H1 (cell line): Measurements from ENCODE around the gene NLRP10. TPM values are rescaled to one million over a fixed set of nuclear protein-coding genes. Genes with fewer than 3 reads are reported as not detected.

Experiments used
- CTCF ChIA-PET: fragments of 300-600 bp; sonication (Branson Sonifier 250); formaldehyde crosslinking; loops from one replicate; lab custom pipeline; 2021; ENCODE audit not compliant: partially characterized antibody; lab: Charles Lee
- POLR2A ChIA-PET: fragments of 300-600 bp; sonication (Branson Sonifier 250); formaldehyde crosslinking; loops from one replicate; lab custom pipeline; 2021; ENCODE audit warnings: inconsistent platforms; ENCODE audit not compliant: partially characterized antibody; lab: Charles Lee
- DNase-seq, 2 experiments: peaks; one replicate each; pipeline versions ENCODE4 v3.0.0 to v3.0.0-alpha.2; 2010 to 2022; ENCODE audit warnings: low spot score in 2 of 2, low read depth in 1 of 2, mixed read lengths in 1 of 2
- FAIRE-seq: peaks from 2 replicates; lab custom pipeline; 2011; peaks lifted over from hg19 to GRCh38; lab: Jason Lieb, UNC
- H2AFZ ChIP-seq: 2 replicates; pipeline ENCODE4 v1.8.1; 2012; ENCODE audit warnings: low read length, inconsistent platforms
- H2AK5ac ChIP-seq: 2 replicates; pipeline ENCODE4 v1.6.1; 2013; ENCODE audit warnings: low read depth, low read length
- H2BK120ac ChIP-seq: replicated peaks from 2 replicates; pipeline ENCODE3; 2013; ENCODE audit warnings: low read depth, low read length, inconsistent platforms
- H2BK12ac ChIP-seq: 2 replicates; pipeline ENCODE4 v1.6.1; 2013; ENCODE audit warnings: low read depth, low read length
- H2BK15ac ChIP-seq: 2 replicates; pipeline ENCODE4 v1.6.1; 2013; ENCODE audit warnings: low read length
- H2BK20ac ChIP-seq: 2 replicates; pipeline ENCODE4 v1.6.1; 2013; ENCODE audit warnings: low read length
- H2BK5ac ChIP-seq: 2 replicates; pipeline ENCODE4 v1.6.1; 2013; ENCODE audit warnings: low read depth, low read length
- H3K14ac ChIP-seq: 2 replicates; pipeline ENCODE4 v1.6.1; 2013; ENCODE audit warnings: inconsistent platforms; ENCODE audit not compliant: insufficient read length
- H3K18ac ChIP-seq: 2 replicates; pipeline ENCODE4 v1.6.1; 2013; ENCODE audit warnings: low read length; ENCODE audit errors: extremely low read depth
- H3K23ac ChIP-seq: 2 replicates; pipeline ENCODE4 v1.6.1; 2013; ENCODE audit warnings: inconsistent platforms; ENCODE audit not compliant: insufficient read length
- H3K23me2 ChIP-seq: 2 replicates; pipeline ENCODE4 v1.6.1; 2013; ENCODE audit warnings: low read depth, low read length
- H3K27ac ChIP-seq: 2 replicates; pipeline ENCODE4 v1.6.1; 2011; ENCODE audit warnings: low read depth, low read length, inconsistent platforms
- H3K27me3 ChIP-seq, 4 experiments: replicated peaks in 1 of 4; 1 replicate in 1 of 4; 2 replicates in 3 of 4; pipeline versions ENCODE4 v1.6.1 to v1.8.1; 2011 to 2013; ENCODE audit warnings: low read length in 3 of 4, mild to moderate bottlenecking in 3 of 4, inconsistent platforms in 2 of 4, mixed read lengths in 2 of 4, moderate library complexity in 1 of 4; ENCODE audit not compliant: control insufficient read depth in 3 of 4, insufficient read depth in 3 of 4; ENCODE audit errors: extremely low read depth in 1 of 4
- H3K36me3 ChIP-seq, 4 experiments: 2 replicates each; pipeline versions ENCODE4 v1.6.1 to v1.8.1; 2011 to 2013; ENCODE audit warnings: mild to moderate bottlenecking in 4 of 4, low read length in 3 of 4, moderate library complexity in 2 of 4, control low read depth in 1 of 4, inconsistent platforms in 1 of 4; ENCODE audit not compliant: insufficient read depth in 4 of 4, control insufficient read depth in 2 of 4
- H3K4ac ChIP-seq: replicated peaks from 2 replicates; pipeline ENCODE3; 2013; ENCODE audit warnings: low read length, low read depth, mixed read lengths, inconsistent platforms; ENCODE audit not compliant: insufficient read length
- H3K4me1 ChIP-seq, 4 experiments: replicated peaks in 1 of 4; 1 replicate in 1 of 4; 2 replicates in 3 of 4; pipeline versions ENCODE4 v1.6.1 to v1.8.1; 2011 to 2013; ENCODE audit warnings: low read length in 3 of 4, inconsistent platforms in 2 of 4, mixed read lengths in 1 of 4; ENCODE audit not compliant: insufficient read depth in 4 of 4, control insufficient read depth in 3 of 4
- H3K4me2 ChIP-seq, 2 experiments: 2 replicates each; pipeline versions ENCODE4 v1.6.1 to v1.8.1; 2011 to 2013; ENCODE audit warnings: low read depth in 2 of 2, low read length in 2 of 2, control low read depth in 1 of 2, inconsistent platforms in 1 of 2, mild to moderate bottlenecking in 1 of 2; ENCODE audit not compliant: insufficient read depth in 1 of 2
- H3K4me3 ChIP-seq, 4 experiments: fragments of 200-600, 300-600 bp in 1 of 4; sonication (generic), shearing (Covaris generic), sonication (Bioruptor Twin) in 1 of 4; 2 replicates each; pipeline versions ENCODE4 v1.5.1 to v1.8.1; 2011 to 2016; ENCODE audit warnings: low read length in 4 of 4, low read depth in 3 of 4, control low read depth in 2 of 4, inconsistent platforms in 2 of 4, mild to moderate bottlenecking in 2 of 4, mixed read lengths in 1 of 4, moderate library complexity in 1 of 4; ENCODE audit not compliant: insufficient read depth in 2 of 4; ENCODE audit errors: extremely low read depth in 1 of 4
- H3K56ac ChIP-seq: replicated peaks from 2 replicates; pipeline ENCODE3; 2013; ENCODE audit warnings: low read depth, mild to moderate bottlenecking, mixed read lengths, low read length, inconsistent platforms; ENCODE audit not compliant: insufficient read length
- H3K79me1 ChIP-seq: 2 replicates; pipeline ENCODE4 v1.6.1; 2013; ENCODE audit warnings: low read depth, low read length, control low read depth
- H3K79me2 ChIP-seq, 2 experiments: 2 replicates each; pipeline versions ENCODE4 v1.6.1 to v1.8.1; 2012 to 2013; ENCODE audit warnings: low read length in 2 of 2, mild to moderate bottlenecking in 2 of 2, inconsistent platforms in 1 of 2; ENCODE audit not compliant: insufficient read depth in 2 of 2, control insufficient read depth in 1 of 2
- H3K9ac ChIP-seq, 4 experiments: replicated peaks in 1 of 4; 1 replicate in 1 of 4; 2 replicates in 3 of 4; pipeline versions ENCODE4 v1.6.1 to v1.8.1; 2011 to 2013; ENCODE audit warnings: low read depth in 3 of 4, low read length in 3 of 4, control low read depth in 2 of 4, mild to moderate bottlenecking in 2 of 4, moderate library complexity in 2 of 4, inconsistent platforms in 1 of 4; ENCODE audit errors: extremely low read depth in 1 of 4
- H3K9me3 ChIP-seq, 2 experiments: 2 replicates each; pipeline versions ENCODE4 v1.6.1 to v1.8.1; 2012 to 2013; ENCODE audit warnings: mild to moderate bottlenecking in 2 of 2, moderate library complexity in 2 of 2, control low read depth in 1 of 2, inconsistent platforms in 1 of 2, low read depth in 1 of 2, low read length in 1 of 2, mixed read lengths in 1 of 2; ENCODE audit not compliant: insufficient read depth in 2 of 2
- H4K20me1 ChIP-seq, 2 experiments: replicated peaks in 1 of 2; 2 replicates each; pipeline versions ENCODE3 to v1.8.1; 2011 to 2013; ENCODE audit warnings: inconsistent platforms in 2 of 2, low read length in 2 of 2, mild to moderate bottlenecking in 1 of 2; ENCODE audit not compliant: insufficient read depth in 2 of 2, control insufficient read depth in 1 of 2
- H4K5ac ChIP-seq: 2 replicates; pipeline ENCODE4 v1.6.1; 2013; ENCODE audit warnings: low read length, low read depth, mixed read lengths, inconsistent platforms; ENCODE audit not compliant: insufficient read length
- H4K8ac ChIP-seq: 2 replicates; pipeline ENCODE4 v1.8.0; 2013; ENCODE audit warnings: mild to moderate bottlenecking, moderate library complexity, low read length, inconsistent platforms; ENCODE audit not compliant: insufficient read depth; ENCODE audit errors: extremely low read depth
- H4K91ac ChIP-seq: replicated peaks from 2 replicates; pipeline ENCODE3; 2013; ENCODE audit warnings: low read length, mixed read lengths, inconsistent platforms; ENCODE audit not compliant: insufficient read length
- BRCA1 ChIP-seq: IDR thresholded peaks from 2 replicates; pipeline ENCODE4 v1.6.1; 2012; ENCODE audit warnings: low read depth, low read length, improper control_type of control experiment
- CBX5 ChIP-seq: fragments of 300-800, 300-1000 bp; sonication (generic); IDR thresholded peaks from 2 replicates; pipeline ENCODE4 v1.7.1; 2016; ENCODE audit warnings: antibody characterized with exemption, low read length, low read depth
- CTBP2 ChIP-seq: IDR thresholded peaks from 2 replicates; pipeline ENCODE4 v1.7.0; 2011; ENCODE audit warnings: borderline replicate concordance, mild to moderate bottlenecking, moderate library complexity, mixed read lengths, low read length; ENCODE audit not compliant: insufficient read depth, insufficient read length
- GABPA ChIP-seq: IDR thresholded peaks from 2 replicates; pipeline ENCODE4 v1.6.1; 2011; ENCODE audit warnings: mild to moderate bottlenecking, low read length, moderate library complexity, borderline replicate concordance; ENCODE audit not compliant: insufficient read depth
- NRF1 ChIP-seq: IDR thresholded peaks from 2 replicates; pipeline ENCODE4 v1.6.1; 2011; ENCODE audit warnings: mild to moderate bottlenecking, low read depth, low read length, improper control_type of control experiment
- POU5F1 ChIP-seq: IDR thresholded peaks from 2 replicates; pipeline ENCODE4 v1.6.1; 2011; ENCODE audit warnings: low read depth, mild to moderate bottlenecking, low read length, moderate library complexity
- WGBS, 2 experiments: shearing (Covaris generic) in 1 of 2; methylation state at CpG; one replicate each; pipeline versions ENCODE4 v1.1.6 to v1.1.7; 2013 to 2015; ENCODE audit warnings: low lambda C conversion rate in 2 of 2, mixed read lengths in 2 of 2, inconsistent platforms in 1 of 2, low coverage in 1 of 2, missing lambda C conversion rate in 1 of 2; ENCODE audit not compliant: insufficient replicate concordance in 2 of 2, insufficient coverage in 1 of 2, insufficient read length in 1 of 2; ENCODE audit errors: extremely low coverage in 1 of 2, missing lambda C conversion rate in 1 of 2; 5-methylcytosine and 5-hydroxymethylcytosine counted together
- polyA plus RNA-seq, 7 experiments: library from polyadenylated mRNA; depleted of rRNA in 3 of 7; stranded (reverse) in 5 of 7; unstranded in 2 of 7; fragments of >200 nt in 5 of 7; fragments of 200-250 nt in 2 of 7; gene quantifications; 1 replicate in 5 of 7; 2 replicates in 1 of 7; 4 replicates in 1 of 7; pipeline versions ENCODE4 v1.2.1 to v1.2.3, GENCODE V29; 2011 to 2013; ENCODE audit warnings: missing spikeins in 2 of 7, mixed read lengths in 2 of 7
- total RNA-seq: library from RNA; stranded (reverse); fragmentation: NEBNext Ultra II Directional; extraction: Animal tissue kit (Norgen Biotek cat#: 25700); gene quantifications from 2 replicates; pipeline ENCODE4 v1.2.1, GENCODE V29; 2021
- TF ChIP-seq, protein P1 (sequence below): IDR thresholded peaks from 2 replicates; pipeline ENCODE4 v1.6.1; 2012; ENCODE audit warnings: inconsistent platforms

Gene NLRP10
- total and polyA plus RNA-seq, 2 of the 8 experiments (the other 6 are each of a cell fraction or from before 2014, with no cell fraction given): 0.71 TPM; not detected in 1

DNA sequence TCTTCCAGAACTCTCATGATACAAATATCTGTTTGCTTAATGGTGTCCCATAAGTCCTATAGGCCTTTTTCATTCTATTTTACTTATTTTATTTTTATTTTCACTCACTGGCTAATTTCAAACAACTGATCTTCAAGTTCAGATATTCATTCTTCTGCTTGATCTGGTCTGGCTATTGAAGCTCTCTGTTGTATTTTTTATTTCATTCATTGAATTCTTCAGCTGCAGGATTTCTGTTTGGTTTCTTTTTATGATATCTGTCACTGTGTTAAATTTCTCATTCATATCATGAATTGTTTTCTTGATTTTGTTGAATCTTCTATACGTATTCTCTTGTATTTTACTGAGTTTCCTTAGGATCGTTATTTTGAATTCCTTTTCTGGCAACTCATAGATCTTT, 21.1 kb downstream of the NLRP10 start:
- H3K23me2 ChIP-seq: no peaks in the 10 kb centered on the region
- no peaks in the 10 kb centered on the region for H4K20me1 ChIP-seq
- no peaks in the 10 kb centered on the region for H3K9me3 ChIP-seq
- no peak overlapping the region for H2BK120ac ChIP-seq
- no peaks in the 10 kb centered on the region for H3K27me3 ChIP-seq
- H4K91ac ChIP-seq: no peak overlapping the region
- H3K9ac ChIP-seq: no peak overlapping the region
- H3K36me3 ChIP-seq: no peaks in the 10 kb centered on the region
- H2BK15ac ChIP-seq: no peak overlapping the region
- FAIRE-seq (no peak), DNase-seq (no peak)
- H3K4ac ChIP-seq: no peak overlapping the region
- H2BK12ac ChIP-seq: no peak overlapping the region
- ChIA-PET POLR2A (interaction anchor here (1.0 to 1.2 kb wide), 2 partner anchors 26 to 39 kb away, joined by 3 read pairs; no protein-coding TSS in a partner anchor), CTCF (no interaction called here)
- H3K23ac ChIP-seq: no peak overlapping the region
- H3K56ac ChIP-seq: no peak overlapping the region
- no peak overlapping the region for H3K18ac ChIP-seq
- no peak overlapping the region for H3K4me2 ChIP-seq
- H2AK5ac ChIP-seq: no peak overlapping the region
- H4K5ac ChIP-seq: no peak overlapping the region
- no peaks in the 10 kb centered on the region for H3K79me2 ChIP-seq
- H3K4me3 ChIP-seq: no peak overlapping the region
- WGBS, 2 experiments: 90% methylated on average over 2 of the region's 2 CpGs; no CpG with 5 or more reads in 1 of the 2 experiments
- no peak overlapping the region for H2BK20ac ChIP-seq
- H3K27ac ChIP-seq: no peak overlapping the region
- TF ChIP-seq GABPA: no peak
- TF ChIP-seq, protein P1, sequence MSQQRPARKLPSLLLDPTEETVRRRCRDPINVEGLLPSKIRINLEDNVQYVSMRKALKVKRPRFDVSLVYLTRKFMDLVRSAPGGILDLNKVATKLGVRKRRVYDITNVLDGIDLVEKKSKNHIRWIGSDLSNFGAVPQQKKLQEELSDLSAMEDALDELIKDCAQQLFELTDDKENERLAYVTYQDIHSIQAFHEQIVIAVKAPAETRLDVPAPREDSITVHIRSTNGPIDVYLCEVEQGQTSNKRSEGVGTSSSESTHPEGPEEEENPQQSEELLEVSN: no peak
- no peak for TF ChIP-seq CBX5
- TF ChIP-seq NRF1: no peak
- TF ChIP-seq BRCA1: no peak
- no peak for TF ChIP-seq CTBP2
- TF ChIP-seq POU5F1: no peak
- H3K79me1 ChIP-seq: no peaks in the 10 kb centered on the region
- no peaks in the 10 kb centered on the region for H3K4me1 ChIP-seq
- H4K8ac ChIP-seq: no peak overlapping the region
- no peak overlapping the region for H2BK5ac ChIP-seq
- H3K14ac ChIP-seq: no peak overlapping the region
- H2AFZ ChIP-seq: no peak overlapping the region
